Gastrocnemius medialis (tissue), 4 donors: ENCODE results near the gene PAXX. TPM values are rescaled to one million over a fixed set of nuclear protein-coding genes. Genes with fewer than 3 reads are reported as not detected.

Source experiments
- ATAC-seq, 2 donors: fragments of 150-250 bp; one replicate each; pipeline ENCODE4 v1.9.1; 2016
- DNase-seq, 2 donors: peaks; one replicate each; pipeline ENCODE4 v3.0.0-alpha.2; 2019
- H3K27ac ChIP-seq, 4 donors: fragments of 200-600 bp; sonication (generic); 1 replicate in 1 of 4; 2 replicates in 3 of 4; pipeline ENCODE4 v1.5.1; 2016 to 2018; ENCODE audit warnings: mild to moderate bottlenecking in 2 of 4, moderate library complexity in 1 of 4
- H3K27me3 ChIP-seq, 3 donors: fragments of 200-600 bp; sonication (generic) in 2 of 3; 1 replicate in 1 of 3; 2 replicates in 2 of 3; pipeline versions ENCODE4 v1.5.1 to v1.6.0; 2016 to 2019; ENCODE audit warnings: mild to moderate bottlenecking in 1 of 3, moderate library complexity in 1 of 3
- H3K36me3 ChIP-seq, 2 donors: fragments of 200-600 bp; sonication (generic) in 1 of 2; one replicate each; pipeline ENCODE4 v1.5.1; 2017 to 2018
- H3K4me1 ChIP-seq, 2 donors: fragments of 200-600 bp; sonication (generic) in 1 of 2; one replicate each; pipeline ENCODE4 v1.5.1; 2016 to 2017; ENCODE audit warnings: mild to moderate bottlenecking in 2 of 2
- H3K4me3 ChIP-seq, 4 donors: fragments of 200-600 bp; sonication (generic) in 3 of 4; 1 replicate in 1 of 4; 2 replicates in 3 of 4; pipeline ENCODE4 v1.5.1; 2016 to 2019; ENCODE audit warnings: mild to moderate bottlenecking in 2 of 4
- H3K9me3 ChIP-seq, 3 donors: fragments of 200-600 bp; sonication (generic) in 2 of 3; 1 replicate in 1 of 3; 2 replicates in 2 of 3; pipeline ENCODE4 v1.5.1; 2016 to 2019
- POLR2A ChIP-seq, 2 donors: fragments of 450-650 bp; IDR thresholded peaks; one replicate each; pipeline ENCODE4 v1.6.1; 2017; ENCODE audit warnings: antibody characterized with exemption in 2 of 2, mild to moderate bottlenecking in 2 of 2, moderate library complexity in 2 of 2
- in situ Hi-C, 4 donors: fragments of 200-750 bp; cut with MboI; loops; one replicate each; pipeline versions ENCODE4 v1.15.0 to v1.8.0; 2017; ENCODE audit warnings: low sequenced_read_pairs in 4 of 4
- intact Hi-C: fragments of 100-400 bp; cut with DNase I; formaldehyde crosslinking; loops from one replicate; pipeline ENCODE4 v1.15.1; 2023; ENCODE audit warnings: low total_unique reads
- total RNA-seq, 4 donors: library from RNA; depleted of rRNA; stranded (reverse); fragments of >200 nt; gene quantifications; one replicate each; pipeline versions ENCODE4 v1.1.0 to v1.2.3, GENCODE V29; 2016
- TF ChIP-seq, protein P1 (sequence below), 5 experiments: fragments of 450-650 bp in 3 of 5; fragments of 200-600 bp in 2 of 5; sonication (generic) in 2 of 5; IDR thresholded peaks in 4 of 5; conservative IDR thresholded peaks in 1 of 5; 1 replicate in 4 of 5; 2 replicates in 1 of 5; pipeline ENCODE4 v1.5.1; 2016 to 2019; ENCODE audit warnings: antibody characterized with exemption in 5 of 5, mild to moderate bottlenecking in 3 of 5, moderate library complexity in 3 of 5

The PAXX gene
- total RNA-seq, 4 donors from 2014 or later = 10.8 to 15.6 (median 14.6) TPM

- Histone ChIP-seq H3K27me3 (peaks cover 14 to 19% (median 18%) of the 10 kb centered on the region in 3 donors), H3K27ac (no peak overlapping the region), H3K4me3 (no peak overlapping the region), H3K4me1 (peaks cover 6 to 12% of the 10 kb centered on the region in 2 donors), H3K9me3 (no peaks in the 10 kb centered on the region), H3K36me3 (peaks cover 0 to 7% of the 10 kb centered on the region in 2 donors)
- no peak for DNase-seq
- in situ Hi-C loops = no loop called here
- no peak for TF ChIP-seq POLR2A (IDR thresholded peaks at IDR 0.05)
- TF ChIP-seq, protein P1, sequence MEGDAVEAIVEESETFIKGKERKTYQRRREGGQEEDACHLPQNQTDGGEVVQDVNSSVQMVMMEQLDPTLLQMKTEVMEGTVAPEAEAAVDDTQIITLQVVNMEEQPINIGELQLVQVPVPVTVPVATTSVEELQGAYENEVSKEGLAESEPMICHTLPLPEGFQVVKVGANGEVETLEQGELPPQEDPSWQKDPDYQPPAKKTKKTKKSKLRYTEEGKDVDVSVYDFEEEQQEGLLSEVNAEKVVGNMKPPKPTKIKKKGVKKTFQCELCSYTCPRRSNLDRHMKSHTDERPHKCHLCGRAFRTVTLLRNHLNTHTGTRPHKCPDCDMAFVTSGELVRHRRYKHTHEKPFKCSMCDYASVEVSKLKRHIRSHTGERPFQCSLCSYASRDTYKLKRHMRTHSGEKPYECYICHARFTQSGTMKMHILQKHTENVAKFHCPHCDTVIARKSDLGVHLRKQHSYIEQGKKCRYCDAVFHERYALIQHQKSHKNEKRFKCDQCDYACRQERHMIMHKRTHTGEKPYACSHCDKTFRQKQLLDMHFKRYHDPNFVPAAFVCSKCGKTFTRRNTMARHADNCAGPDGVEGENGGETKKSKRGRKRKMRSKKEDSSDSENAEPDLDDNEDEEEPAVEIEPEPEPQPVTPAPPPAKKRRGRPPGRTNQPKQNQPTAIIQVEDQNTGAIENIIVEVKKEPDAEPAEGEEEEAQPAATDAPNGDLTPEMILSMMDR (IDR thresholded peaks at IDR 0.05 in 4 of 5, conservative IDR thresholded peaks at IDR 0.05 in 1 of 5) = no peak
- intact Hi-C loops = loop anchor here (5.0 kb wide), 1 partner anchor 148 kb away; the partner anchor contains the start of gene PHPT1
- ATAC-seq = no peak
These were observed 2.6 kb downstream of the PAXX start for GRCh38 chr9:136994888-136995230.

GRCh38 chr9:136995362-136995761 lies 3.1 kb downstream of the PAXX start:
- Histone ChIP-seq H3K27ac (no peak overlapping the region), H3K36me3 (peaks cover 0 to 7% of the 10 kb centered on the region in 2 donors), H3K9me3 (no peaks in the 10 kb centered on the region), H3K27me3 (peaks cover 14 to 19% (median 18%) of the 10 kb centered on the region in 3 donors), H3K4me1 (peaks cover 6 to 12% of the 10 kb centered on the region in 2 donors), H3K4me3 (no peak overlapping the region)
- ATAC-seq = no peak
- TF ChIP-seq, protein P1 (IDR thresholded peaks at IDR 0.05 in 4 of 5, conservative IDR thresholded peaks at IDR 0.05 in 1 of 5) = no peak
- TF ChIP-seq POLR2A (IDR thresholded peaks at IDR 0.05) = no peak
- intact Hi-C loops (no loop called here), in situ Hi-C loops (no loop called here)
- no peak for DNase-seq

GRCh38 chr9:136995772-136996311 lies 3.6 kb downstream of the PAXX start:
- no peak overlapping the region for H3K27ac ChIP-seq
- ATAC-seq = no peak
- TF ChIP-seq POLR2A (IDR thresholded peaks at IDR 0.05) = no peak
- TF ChIP-seq, protein P1 (IDR thresholded peaks at IDR 0.05 in 4 of 5, conservative IDR thresholded peaks at IDR 0.05 in 1 of 5) = no peak
- peaks cover 14 to 19% (median 18%) of the 10 kb centered on the region in 3 donors for H3K27me3 ChIP-seq
- intact Hi-C loops (no loop called here), in situ Hi-C loops (no loop called here)
- peaks cover 0 to 7% of the 10 kb centered on the region in 2 donors for H3K36me3 ChIP-seq
- no peak for DNase-seq
- no peaks in the 10 kb centered on the region for H3K9me3 ChIP-seq
- peaks cover 6 to 12% of the 10 kb centered on the region in 2 donors for H3K4me1 ChIP-seq
- no peak overlapping the region for H3K4me3 ChIP-seq

DNA sequence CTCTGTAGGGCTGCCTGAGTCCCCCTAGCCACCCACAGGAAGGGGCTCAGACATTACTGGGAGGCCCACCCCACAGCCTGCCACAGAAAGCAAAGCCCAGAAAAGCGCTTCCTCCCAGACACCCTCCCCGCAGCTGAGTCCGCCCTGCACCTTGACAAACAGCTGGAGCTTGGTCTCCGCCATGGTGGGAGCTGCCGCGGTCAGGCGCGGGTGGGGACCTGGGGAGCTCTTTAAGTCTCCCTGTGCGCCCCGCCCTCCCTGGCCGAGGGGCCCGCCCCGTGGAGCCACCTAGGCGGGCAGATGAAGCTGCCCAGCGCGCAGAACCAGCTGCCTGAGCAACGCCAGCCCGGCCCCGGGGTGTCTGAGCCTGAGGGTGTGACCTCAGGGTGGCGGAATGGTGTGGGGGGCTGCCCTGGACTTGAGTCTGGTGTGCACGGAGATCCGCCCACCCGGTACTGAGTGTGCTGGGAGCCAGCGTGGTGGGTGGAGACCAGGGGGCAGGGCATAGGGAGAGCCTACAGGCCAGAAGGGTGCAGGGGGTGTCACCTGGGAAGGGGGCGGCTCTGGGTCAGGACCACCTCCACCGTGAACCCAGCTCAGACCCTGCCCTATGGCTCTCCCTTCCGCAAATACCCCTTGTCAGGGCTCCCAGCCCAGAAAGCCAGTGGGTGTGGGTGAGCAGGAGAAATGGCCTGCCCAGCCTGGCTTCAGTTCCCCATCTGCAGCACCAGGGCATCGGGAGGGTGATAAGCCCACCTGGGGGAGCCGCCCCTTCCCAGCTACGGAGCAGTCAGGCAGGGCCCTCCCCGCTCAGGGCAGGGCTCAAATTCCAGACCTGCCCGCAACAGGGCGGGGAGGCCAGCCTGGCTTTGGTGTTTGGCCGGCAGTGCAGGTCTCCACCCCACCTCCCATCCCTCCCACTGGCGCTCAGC lies 4.4 kb downstream of the PAXX start, which contains the start of gene CLIC3:
TSS of gene CLIC3 (minus strand) at position 208 of the 932 bp plus-strand sequence. CDS start at position 183, 25 bp downstream.
- Histone ChIP-seq H3K4me3 (no peak within 1 kb of the TSS), H3K36me3 (peaks cover 0 to 7% of the 10 kb centered on the region in 2 donors), H3K27me3 (peaks cover 14 to 19% (median 18%) of the 10 kb centered on the region in 3 donors), H3K9me3 (no peaks in the 10 kb centered on the region), H3K4me1 (peaks cover 6 to 12% of the 10 kb centered on the region in 2 donors), H3K27ac (no peak within 1 kb of the TSS)
- no peak for TF ChIP-seq POLR2A (IDR thresholded peaks at IDR 0.05)
- TF ChIP-seq, protein P1 (IDR thresholded peaks at IDR 0.05 in 4 of 5, conservative IDR thresholded peaks at IDR 0.05 in 1 of 5) = no peak
- no peak for ATAC-seq
- intact Hi-C loops = no loop called here
- DNase-seq = no peak
- in situ Hi-C loops = no loop called here
